Neural progenitor cell (in vitro differentiated cells): ENCODE data around the gene UQCRH. TPM values are rescaled to one million over a fixed set of nuclear protein-coding genes. Genes with fewer than 3 reads are reported as not detected.

ENCODE experiments used
- DNase-seq: peaks from one replicate; pipeline ENCODE4 v3.0.0-alpha.2; 2016; ENCODE audit warnings: low spot score
- H2AFZ ChIP-seq: fragments of 200-600 bp; sonication (generic); replicated peaks from 2 replicates; pipeline ENCODE4 v1.6.1; 2016; ENCODE audit warnings: antibody characterized with exemption
- H3F3A ChIP-seq: fragments of 200-600 bp; sonication (generic); 2 replicates; pipeline ENCODE4 v1.6.1; 2016; ENCODE audit warnings: antibody characterized with exemption, low read depth
- H3K27ac ChIP-seq: fragments of 200-600 bp; sonication (generic); 2 replicates; pipeline ENCODE4 v1.5.1; 2016; ENCODE audit warnings: mild to moderate bottlenecking
- H3K27me3 ChIP-seq: fragments of 200-600 bp; sonication (generic); 2 replicates; pipeline ENCODE4 v1.6.1; 2016; ENCODE audit warnings: mild to moderate bottlenecking, moderate library complexity
- H3K36me3 ChIP-seq: fragments of 200-600 bp; sonication (generic); 2 replicates; pipeline ENCODE4 v1.5.1; 2016
- H3K4me1 ChIP-seq: fragments of 200-600 bp; sonication (generic); 2 replicates; pipeline ENCODE4 v1.6.1; 2016; ENCODE audit warnings: mixed run types
- H3K4me2 ChIP-seq: fragments of 200-600 bp; sonication (generic); 2 replicates; pipeline ENCODE4 v1.6.1; 2016
- H3K4me3 ChIP-seq: fragments of 200-600 bp; sonication (generic); 2 replicates; pipeline ENCODE4 v1.5.1; 2016
- H3K79me2 ChIP-seq: fragments of 200-600 bp; sonication (generic); 2 replicates; pipeline ENCODE4 v1.6.1; 2016; ENCODE audit warnings: low read depth
- H3K9ac ChIP-seq: fragments of 200-600 bp; sonication (generic); 2 replicates; pipeline ENCODE4 v1.6.1; 2016
- H3K9me3 ChIP-seq: fragments of 200-600 bp; sonication (generic); 2 replicates; pipeline ENCODE4 v1.5.1; 2016; ENCODE audit warnings: low read depth
- H4K20me1 ChIP-seq: fragments of 200-600 bp; sonication (generic); 2 replicates; pipeline ENCODE4 v1.6.1; 2016; ENCODE audit warnings: low read depth
- H3K27ac Mint-ChIP-seq: 3 replicates; pipeline ENCODE4 v1.8.0; 2021; ENCODE audit warnings: mixed read lengths
- H3K27me3 Mint-ChIP-seq: 2 replicates; pipeline ENCODE4 v1.8.0; 2022; ENCODE audit warnings: low read depth, mild to moderate bottlenecking, inconsistent platforms, moderate library complexity, mixed read lengths; ENCODE audit not compliant: insufficient read depth
- H3K36me3 Mint-ChIP-seq: 3 replicates; pipeline ENCODE4 v1.8.0; 2021; ENCODE audit warnings: mixed read lengths
- H3K4me1 Mint-ChIP-seq: 3 replicates; pipeline ENCODE4 v1.8.0; 2021; ENCODE audit warnings: mixed read lengths
- H3K4me3 Mint-ChIP-seq: 3 replicates; pipeline ENCODE4 v1.8.0; 2021; ENCODE audit warnings: mild to moderate bottlenecking, moderate library complexity, mixed read lengths
- H3K9me3 Mint-ChIP-seq: 3 replicates; pipeline ENCODE4 v1.8.0; 2020; ENCODE audit warnings: mixed read lengths
- CTCF ChIP-seq: fragments of 200-600 bp; sonication (generic); IDR thresholded peaks from 2 replicates; pipeline ENCODE4 v1.5.1; 2017; ENCODE audit warnings: antibody characterized with exemption, mild to moderate bottlenecking
- EZH2 ChIP-seq: fragments of 200-600 bp; sonication (generic); IDR thresholded peaks from 2 replicates; pipeline ENCODE4 v1.6.1; 2017; ENCODE audit warnings: antibody characterized with exemption, mild to moderate bottlenecking, moderate library complexity
- EZH2phosphoT487 ChIP-seq: fragments of 200-600 bp; sonication (generic); IDR thresholded peaks from 2 replicates; pipeline ENCODE4 v1.6.1; 2017; ENCODE audit warnings: antibody characterized with exemption
- total RNA-seq: library from RNA; depleted of rRNA; stranded (reverse); fragments of >200 nt; gene quantifications from 2 replicates; pipeline ENCODE4 v1.2.3, GENCODE V29; 2015; ENCODE audit warnings: low replicate concordance

UQCRH gene
- total RNA-seq, 1 donor from 2014 or later, result 872 TPM

- Histone ChIP-seq H3K27me3 (no peaks in the 10 kb centered on the region), H3K4me2 (peak overlapping the region; percentile 89), H3K79me2 (peaks cover 95% of the 10 kb centered on the region), H3K36me3 (peaks cover 2% of the 10 kb centered on the region), H3K4me3 (peak overlapping the region; percentile 81), H3K9me3 (no peaks in the 10 kb centered on the region), H4K20me1 (peaks cover 49% of the 10 kb centered on the region), H2AFZ (no peak overlapping the region), H3F3A (peaks cover 27% of the 10 kb centered on the region), H3K9ac (peak overlapping the region; percentile 90), H3K27ac (peak overlapping the region; percentile 97), H3K4me1 (peaks cover 26% of the 10 kb centered on the region)
- Mint-ChIP-seq H3K36me3 (peaks cover 10% of the 10 kb centered on the region), H3K9me3 (no peaks in the 10 kb centered on the region), H3K4me1 (peaks cover 32% of the 10 kb centered on the region), H3K27ac (peak overlapping the region; percentile 100), H3K27me3 (peaks cover 5% of the 10 kb centered on the region), H3K4me3 (peak overlapping the region; percentile 100)
- no peak for TF ChIP-seq CTCF
- no peak for TF ChIP-seq EZH2phosphoT487
- TF ChIP-seq EZH2, result no peak
- DNase-seq, result no peak
Measured at GRCh38 chr1:46303872-46304326, 401 bp downstream of the UQCRH start.

DNA sequence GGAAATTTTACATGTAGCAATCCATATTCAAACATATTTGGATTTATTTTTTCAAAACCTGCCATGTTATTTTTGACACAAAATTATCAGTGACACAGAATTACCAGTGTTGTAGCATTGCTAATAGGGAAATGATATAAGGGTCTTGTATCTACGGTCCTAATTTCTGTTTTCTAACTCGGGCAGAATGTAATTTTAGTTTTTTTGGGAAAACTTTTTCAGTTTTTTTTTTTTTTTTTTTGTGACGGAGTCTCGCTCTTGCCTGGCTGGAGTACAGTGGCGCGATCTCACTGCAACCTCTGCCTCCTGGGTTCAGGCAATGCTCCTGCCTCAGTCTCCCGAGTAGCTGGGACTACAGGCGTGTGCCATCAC lies 2.6 kb downstream of the UQCRH start:
- H3K27ac ChIP-seq, result no peak overlapping the region
- peaks cover 17% of the 10 kb centered on the region for H3F3A ChIP-seq
- TF ChIP-seq CTCF (no peak), EZH2phosphoT487 (no peak), EZH2 (no peak)
- peaks cover 49% of the 10 kb centered on the region for H4K20me1 ChIP-seq
- H3K9me3 ChIP-seq, result no peaks in the 10 kb centered on the region
- H3K9ac ChIP-seq, result no peak overlapping the region
- Mint-ChIP-seq H3K27ac (no peak overlapping the region), H3K27me3 (peaks cover 3% of the 10 kb centered on the region), H3K9me3 (no peaks in the 10 kb centered on the region), H3K4me1 (peaks cover 22% of the 10 kb centered on the region), H3K36me3 (peaks cover 20% of the 10 kb centered on the region), H3K4me3 (no peak overlapping the region)
- H3K79me2 ChIP-seq, result peaks cover 87% of the 10 kb centered on the region
- peaks cover 15% of the 10 kb centered on the region for H3K36me3 ChIP-seq
- H3K27me3 ChIP-seq, result no peaks in the 10 kb centered on the region
- no peak overlapping the region for H2AFZ ChIP-seq
- H3K4me1 ChIP-seq, result peaks cover 18% of the 10 kb centered on the region
- H3K4me3 ChIP-seq, result no peak overlapping the region
- peak overlapping the region; percentile 40 for H3K4me2 ChIP-seq
- DNase-seq, result no peak

DNA sequence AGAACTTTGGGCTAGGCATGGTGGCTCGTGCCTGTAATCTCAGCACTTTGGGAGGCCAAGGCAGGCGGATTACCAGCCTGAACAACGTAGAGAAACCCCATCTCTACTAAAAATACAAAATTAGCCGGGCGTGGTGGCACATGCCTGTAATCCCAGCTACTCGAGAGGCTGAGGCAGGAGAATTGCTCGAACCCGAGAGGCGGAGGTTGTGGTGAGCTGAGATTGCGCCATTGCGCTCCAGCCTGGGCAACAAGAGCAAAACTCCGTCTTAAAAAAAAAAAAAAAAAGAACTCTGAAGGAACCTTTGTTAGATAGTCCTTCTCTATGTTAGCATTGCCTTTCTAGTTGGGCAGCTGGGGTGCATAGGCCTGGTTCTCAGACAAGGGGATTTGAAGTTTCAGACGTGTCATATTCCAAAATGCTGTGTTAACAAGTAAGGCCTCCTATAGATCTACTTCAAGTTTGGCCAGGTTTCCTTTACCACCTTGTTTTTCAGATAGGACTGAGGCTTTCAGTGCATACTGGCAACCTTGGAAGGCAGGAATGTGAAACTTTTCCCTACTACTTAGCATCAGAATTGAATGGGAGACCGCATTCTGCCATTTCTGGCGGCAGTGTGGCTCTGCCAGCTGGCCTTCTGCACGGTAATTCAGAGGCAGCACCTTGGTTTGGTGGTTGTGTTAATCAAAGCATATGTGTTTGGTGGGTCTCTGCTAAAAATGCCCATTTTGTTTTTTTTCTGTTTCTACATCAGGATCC lies 6.1 kb downstream of the UQCRH start:
- no peak overlapping the region for H2AFZ ChIP-seq
- no peaks in the 10 kb centered on the region for H3K9me3 ChIP-seq
- no peaks in the 10 kb centered on the region for H3K27me3 ChIP-seq
- Mint-ChIP-seq H3K27me3 (peaks cover 3% of the 10 kb centered on the region), H3K4me1 (peaks cover 9% of the 10 kb centered on the region), H3K9me3 (no peaks in the 10 kb centered on the region), H3K27ac (no peak overlapping the region), H3K36me3 (peaks cover 28% of the 10 kb centered on the region), H3K4me3 (no peak overlapping the region)
- peaks cover 10% of the 10 kb centered on the region for H3F3A ChIP-seq
- no peak for DNase-seq
- H3K4me2 ChIP-seq, result no peak overlapping the region
- H3K27ac ChIP-seq, result no peak overlapping the region
- H3K79me2 ChIP-seq, result peaks cover 58% of the 10 kb centered on the region
- peaks cover 45% of the 10 kb centered on the region for H4K20me1 ChIP-seq
- H3K36me3 ChIP-seq, result peaks cover 27% of the 10 kb centered on the region
- peaks cover 12% of the 10 kb centered on the region for H3K4me1 ChIP-seq
- TF ChIP-seq EZH2, result no peak
- no peak for TF ChIP-seq EZH2phosphoT487
- no peak for TF ChIP-seq CTCF
- H3K9ac ChIP-seq, result no peak overlapping the region
- H3K4me3 ChIP-seq, result no peak overlapping the region
